GM15510 (cell line): ENCODE data around the gene MMUT.

Experiments used
- POLR2A ChIP-seq: IDR thresholded peaks from 3 replicates; pipeline ENCODE4 v1.6.1; 2011; ENCODE audit warnings: borderline replicate concordance; ENCODE audit not compliant: insufficient read length; ENCODE audit errors: extremely low read depth

Gene MMUT

GRCh38 chr6:49454787-49455709 lies 8.0 kb downstream of the MMUT start:
- TF ChIP-seq POLR2A: no peak

- TF ChIP-seq POLR2A: no peak
These were observed 9.8 kb downstream of the MMUT start for GRCh38 chr6:49453221-49453620.

- no peak for TF ChIP-seq POLR2A
These were observed 32.2 kb downstream of the MMUT start for GRCh38 chr6:49430866-49431265.

GRCh38 chr6:49430187-49430586 lies 32.9 kb downstream of the MMUT start:
- TF ChIP-seq POLR2A: no peak

- TF ChIP-seq POLR2A: no peak
These were observed 39.2 kb downstream of the MMUT start for GRCh38 chr6:49423817-49424216.

GRCh38 chr6:49416195-49416594 lies 46.9 kb downstream of the MMUT start:
- TF ChIP-seq POLR2A: no peak

GRCh38 chr6:49415358-49415757 lies 47.7 kb downstream of the MMUT start:
- TF ChIP-seq POLR2A: no peak

- no peak for TF ChIP-seq POLR2A
These were observed 52.5 kb downstream of the MMUT start for GRCh38 chr6:49410564-49410963.

- TF ChIP-seq POLR2A: no peak
These were observed 53.0 kb downstream of the MMUT start for GRCh38 chr6:49409951-49410542.

GRCh38 chr6:49406250-49406970 lies 56.6 kb downstream of the MMUT start:
- TF ChIP-seq POLR2A: no peak

- no peak for TF ChIP-seq POLR2A
These were observed 62.0 kb downstream of the MMUT start for GRCh38 chr6:49401063-49401462.

- no peak for TF ChIP-seq POLR2A
These were observed 78.1 kb downstream of the MMUT start for GRCh38 chr6:49384904-49385303.
